GM10248 (cell line): ENCODE measurements around the gene XRCC4.

Source experiments
- CTCF ChIA-PET: fragments of 300-600 bp; sonication (Branson Sonifier 250); formaldehyde crosslinking; extraction: SDS; loops from one replicate; lab custom pipeline; 2021; ENCODE audit warnings: antibody characterized with exemption; lab: Yijun Ruan, JAX
- POLR2A ChIA-PET: fragments of 350-650 bp; sonication (Branson Sonifier 250); formaldehyde crosslinking; extraction: SDS; loops from one replicate; lab custom pipeline; 2020; ENCODE audit warnings: antibody characterized with exemption; lab: Yijun Ruan, JAX
- DNase-seq: peaks from one replicate; pipeline ENCODE4 v3.0.0; 2012; ENCODE audit errors: extremely low spot score
- TF ChIP-seq, protein P1 (sequence below): IDR thresholded peaks from 2 replicates; pipeline ENCODE4 v1.5.1; 2012; ENCODE audit warnings: mild to moderate bottlenecking, low read depth; ENCODE audit errors: extremely low read depth, missing control alignments, control extremely low read depth

The XRCC4 gene

DNA sequence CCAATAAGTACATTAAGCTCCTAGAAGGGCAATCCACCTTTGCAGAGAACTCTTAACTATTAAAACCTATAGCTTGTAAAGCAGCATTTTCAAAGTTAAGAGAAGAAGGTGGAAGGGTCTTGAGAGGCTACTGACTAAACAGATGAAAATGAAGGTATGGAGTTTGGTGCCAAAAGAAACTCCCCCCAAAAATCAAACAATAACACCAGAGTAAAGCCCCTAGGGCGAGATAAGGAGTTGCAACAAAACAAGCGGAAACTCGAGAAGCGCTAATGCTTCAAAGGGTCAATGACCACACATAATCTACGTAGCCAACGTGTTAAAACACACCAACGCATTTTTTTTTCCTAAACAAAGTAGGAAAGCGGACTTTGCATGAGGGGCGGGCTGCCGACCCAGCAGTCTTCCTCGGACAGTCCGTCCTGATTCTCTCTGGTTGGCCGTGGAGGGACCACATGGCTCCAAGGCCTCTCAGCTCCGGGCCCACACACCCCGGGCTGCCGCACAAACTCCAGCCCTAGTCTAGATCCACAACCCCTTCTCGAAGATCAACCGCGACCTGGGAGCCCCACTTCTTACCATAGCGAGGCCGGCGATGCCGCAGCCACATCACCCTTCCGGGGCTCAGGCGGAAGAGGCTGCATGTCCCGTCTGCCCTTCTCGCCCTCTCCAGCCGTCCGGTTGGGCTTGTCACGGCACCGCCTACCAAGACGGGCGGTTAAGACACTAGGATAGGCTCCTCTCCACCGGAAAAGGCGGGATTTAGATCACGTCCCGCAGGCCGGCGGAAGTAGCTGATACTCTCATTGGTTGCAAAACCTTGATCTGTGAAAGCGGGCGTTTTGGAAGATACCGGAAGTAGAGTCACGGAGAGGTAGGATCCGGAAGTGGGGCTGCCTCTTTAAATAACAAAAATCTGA, at the start of gene XRCC4, which contains the start of gene TMEM167A:
Gene XRCC4 (plus strand): TSS at position 806 of the 920 bp plus-strand sequence. CDS start 27,373 bp downstream, outside the sequence.
Gene TMEM167A (minus strand): TSS at position 653 of the 920 bp plus-strand sequence. CDS start 71 bp downstream, at position 582.
- peak; percentile 93 for DNase-seq
- TF ChIP-seq, protein P1, sequence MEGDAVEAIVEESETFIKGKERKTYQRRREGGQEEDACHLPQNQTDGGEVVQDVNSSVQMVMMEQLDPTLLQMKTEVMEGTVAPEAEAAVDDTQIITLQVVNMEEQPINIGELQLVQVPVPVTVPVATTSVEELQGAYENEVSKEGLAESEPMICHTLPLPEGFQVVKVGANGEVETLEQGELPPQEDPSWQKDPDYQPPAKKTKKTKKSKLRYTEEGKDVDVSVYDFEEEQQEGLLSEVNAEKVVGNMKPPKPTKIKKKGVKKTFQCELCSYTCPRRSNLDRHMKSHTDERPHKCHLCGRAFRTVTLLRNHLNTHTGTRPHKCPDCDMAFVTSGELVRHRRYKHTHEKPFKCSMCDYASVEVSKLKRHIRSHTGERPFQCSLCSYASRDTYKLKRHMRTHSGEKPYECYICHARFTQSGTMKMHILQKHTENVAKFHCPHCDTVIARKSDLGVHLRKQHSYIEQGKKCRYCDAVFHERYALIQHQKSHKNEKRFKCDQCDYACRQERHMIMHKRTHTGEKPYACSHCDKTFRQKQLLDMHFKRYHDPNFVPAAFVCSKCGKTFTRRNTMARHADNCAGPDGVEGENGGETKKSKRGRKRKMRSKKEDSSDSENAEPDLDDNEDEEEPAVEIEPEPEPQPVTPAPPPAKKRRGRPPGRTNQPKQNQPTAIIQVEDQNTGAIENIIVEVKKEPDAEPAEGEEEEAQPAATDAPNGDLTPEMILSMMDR: no peak
- POLR2A ChIA-PET: interaction anchor here (0.6 kb wide), 2 partner anchors 267 to 394 kb away, joined by 4 to 5 read pairs; no protein-coding TSS in a partner anchor
- CTCF ChIA-PET: interaction anchor here (0.8 to 2.4 kb wide), 4 partner anchors 11 to 17 kb away, joined by 3 to 7 read pairs (median 4); no protein-coding TSS in a partner anchor

DNA sequence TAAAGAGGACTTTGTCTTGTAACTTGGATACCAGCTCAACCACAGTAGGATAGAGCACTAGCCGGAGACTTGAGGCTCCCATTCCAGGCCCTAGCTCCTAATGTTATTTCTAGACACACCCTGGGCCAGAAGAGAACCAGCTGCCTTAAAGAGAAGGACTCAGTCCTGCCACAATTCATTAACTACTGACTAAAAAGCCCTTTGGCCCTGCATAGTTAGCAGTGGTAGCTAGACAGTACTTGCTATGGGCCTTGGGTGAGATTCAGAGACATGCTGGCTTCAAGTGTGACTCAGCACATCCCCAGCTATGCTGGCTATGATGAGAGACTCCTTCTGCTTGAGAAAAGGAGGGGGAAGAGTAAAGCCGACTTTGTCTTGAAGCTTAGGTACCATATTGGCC, 47.4 kb upstream of the XRCC4 start:
- CTCF ChIA-PET: interaction anchor here (1.0 to 1.6 kb wide), 3 partner anchors 9 to 388 kb away, joined by 3 to 5 read pairs (median 4); no protein-coding TSS in a partner anchor
- POLR2A ChIA-PET: no interaction called here
- DNase-seq: no peak
- TF ChIP-seq, protein P1: no peak

DNA sequence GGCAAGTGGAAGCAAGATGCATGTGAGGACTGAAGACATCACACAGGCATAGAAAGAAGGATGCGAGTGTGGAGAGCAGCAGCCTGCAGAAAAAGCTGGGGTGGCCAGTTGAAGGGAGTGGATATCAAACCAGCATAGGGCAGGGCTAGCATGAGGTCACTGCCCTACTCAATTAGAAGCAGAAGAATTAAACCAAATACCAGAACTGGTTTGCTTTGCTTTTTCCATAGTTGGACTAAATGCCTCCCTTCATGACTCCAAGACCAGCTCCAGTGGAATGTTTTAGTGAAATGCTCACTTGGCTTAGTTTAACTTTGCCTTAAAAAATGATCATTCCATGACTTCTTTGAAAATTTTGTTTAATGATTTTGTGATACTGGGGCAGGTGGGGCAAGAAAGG, 46.0 kb upstream of the XRCC4 start:
- DNase-seq: no peak
- CTCF ChIA-PET: interaction anchor here (1.1 to 1.2 kb wide), 2 partner anchors 11 to 21 kb away, joined by 3 read pairs; no protein-coding TSS in a partner anchor
- POLR2A ChIA-PET: no interaction called here
- TF ChIP-seq, protein P1: no peak

DNA sequence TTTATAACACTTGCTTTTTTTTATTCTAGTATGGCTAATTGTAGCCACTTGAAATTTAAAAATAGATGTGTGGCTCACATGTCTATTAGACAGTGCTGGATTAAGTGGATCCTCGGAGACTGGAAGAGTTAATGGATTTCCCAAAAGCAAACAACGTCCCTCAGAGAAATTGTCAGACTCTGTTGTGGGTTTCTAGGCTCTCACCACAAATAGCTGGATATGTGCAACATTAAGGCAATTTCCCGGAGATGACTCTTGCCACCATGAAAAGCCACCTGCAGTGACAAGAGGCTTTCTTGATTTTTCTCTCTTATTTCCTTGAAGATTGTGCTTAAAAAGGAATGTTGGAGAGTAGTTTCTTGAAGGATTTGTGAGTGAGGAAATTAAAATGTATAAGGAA, 43.3 kb upstream of the XRCC4 start:
- ChIA-PET CTCF (interaction anchor here (1.3 to 3.2 kb wide), 2 partner anchors 14 to 16 kb away, joined by 4 to 11 read pairs; no protein-coding TSS in a partner anchor), POLR2A (no interaction called here)
- DNase-seq: no peak
- TF ChIP-seq, protein P1: no peak

DNA sequence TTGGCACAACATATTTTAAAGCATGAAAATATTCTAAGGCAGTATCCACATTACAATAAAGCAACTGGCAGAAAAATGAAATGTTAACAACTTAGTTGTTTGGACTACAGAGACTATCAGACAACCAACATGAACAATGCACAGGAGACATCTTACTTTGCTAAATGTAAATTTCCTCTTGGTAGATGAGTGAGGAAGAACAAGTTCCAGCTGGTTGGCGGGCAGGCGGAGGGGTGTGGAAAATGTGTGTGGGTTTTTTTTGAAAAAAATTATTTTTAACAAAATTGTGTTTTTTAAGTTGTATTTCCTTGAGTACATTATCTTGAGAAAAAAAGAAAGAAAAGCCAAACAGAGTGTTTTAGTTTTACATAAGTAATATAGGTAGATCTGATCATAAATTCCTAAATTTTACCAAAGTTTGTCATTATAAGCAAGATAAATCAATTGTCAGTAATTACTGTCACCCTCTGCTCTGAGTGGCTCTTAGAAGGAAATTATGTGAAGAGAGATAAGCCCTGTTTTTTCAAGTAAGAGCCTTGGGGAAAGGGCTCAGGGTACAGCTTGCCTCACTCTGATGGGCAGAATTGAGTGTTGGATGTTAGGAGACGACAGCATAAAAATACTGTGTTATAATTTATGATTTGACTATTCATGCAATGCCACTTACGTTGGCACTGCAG, 42.7 kb upstream of the XRCC4 start:
- ChIA-PET POLR2A (no interaction called here), CTCF (interaction anchor here (3.2 kb wide), 1 partner anchor 15 kb away, joined by 11 read pairs; no protein-coding TSS in a partner anchor)
- DNase-seq: no peak
- TF ChIP-seq, protein P1: no peak
